Eye (tissue), 1 donor: Measurements from ENCODE around the gene TRIM38.
"Not testable (repeated sequence)": the region's sequence is repeated elsewhere in the genome, so short reads cannot be mapped to it uniquely, and the experiment has no call there.

ENCODE experiments used
- DNase-seq: peaks from one replicate; pipeline ENCODE4 v3.0.0-alpha.2; 2015

The TRIM38 gene

DNA sequence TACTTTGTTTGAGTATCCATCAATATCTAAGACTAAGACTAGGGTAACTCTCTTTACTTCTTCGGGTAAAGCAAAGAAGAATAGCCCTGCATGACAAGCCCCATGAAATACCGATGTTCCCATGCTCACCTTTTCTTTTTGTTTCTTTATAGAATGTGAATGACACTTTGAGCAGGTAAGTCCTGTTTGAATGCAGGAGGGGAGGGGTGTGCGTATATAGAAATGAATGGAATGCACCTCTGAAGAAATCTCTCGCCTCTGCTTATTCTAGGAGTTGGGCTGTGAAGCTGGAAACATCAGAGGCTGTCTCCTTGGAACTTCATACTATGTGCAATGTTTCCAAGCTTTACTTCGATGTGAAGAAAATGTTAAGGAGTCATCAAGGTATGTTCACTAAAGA lies 10.3 kb downstream of the TRIM38 start:
- no peak for DNase-seq

GRCh38 chr6:25973923-25974555 lies 11.4 kb downstream of the TRIM38 start:
- no peak for DNase-seq

DNA sequence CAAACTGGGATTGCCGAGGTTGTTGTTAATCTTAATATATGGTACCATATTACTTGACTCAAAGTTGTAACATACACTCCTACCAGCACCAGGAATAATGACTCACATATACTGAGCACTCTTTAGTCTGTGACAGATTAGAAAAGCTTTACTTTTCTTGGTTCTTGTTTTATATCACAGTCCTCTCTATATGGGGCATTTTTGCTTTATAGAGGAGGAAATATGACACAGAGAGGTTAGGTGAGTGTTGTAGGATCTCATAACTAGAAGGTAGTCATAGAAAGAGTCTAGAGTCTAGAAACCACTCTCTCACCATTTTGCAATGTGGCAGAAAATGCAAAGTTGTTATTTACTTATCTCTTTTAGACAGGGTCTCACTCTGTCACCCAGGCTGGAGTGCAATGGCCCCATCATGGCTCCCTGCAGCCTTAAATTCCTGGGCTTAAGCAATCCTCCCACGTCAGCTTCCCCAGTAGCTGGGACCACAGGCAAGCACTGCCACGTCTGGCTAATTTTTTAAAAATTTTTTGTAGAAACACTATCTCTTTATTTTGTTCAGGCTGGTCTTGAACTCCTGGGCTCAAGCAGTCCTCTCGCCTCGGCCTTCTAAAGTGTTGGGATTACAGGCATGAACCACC lies 13.4 kb downstream of the TRIM38 start:
- DNase-seq = no peak

DNA sequence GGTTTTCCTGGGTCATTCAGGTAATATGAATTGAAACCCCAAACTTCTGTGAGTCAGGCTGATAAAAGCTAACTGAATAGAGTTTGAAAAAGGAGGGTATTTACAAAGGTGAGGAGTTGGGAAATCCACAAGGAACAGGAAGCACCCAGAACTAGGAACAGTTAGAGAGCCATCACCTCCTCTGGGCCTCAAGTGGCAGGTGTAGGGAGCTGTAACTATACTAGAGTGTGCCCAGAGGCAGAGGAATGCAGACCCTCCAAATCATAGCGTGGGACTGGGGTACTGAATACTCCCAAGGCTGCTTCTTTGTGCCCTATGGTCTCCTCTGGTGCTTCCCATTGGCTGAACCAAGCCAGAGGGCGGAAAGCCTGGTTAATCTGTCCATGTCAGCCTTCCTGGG lies 18.3 kb downstream of the TRIM38 start:
- no peak for DNase-seq

DNA sequence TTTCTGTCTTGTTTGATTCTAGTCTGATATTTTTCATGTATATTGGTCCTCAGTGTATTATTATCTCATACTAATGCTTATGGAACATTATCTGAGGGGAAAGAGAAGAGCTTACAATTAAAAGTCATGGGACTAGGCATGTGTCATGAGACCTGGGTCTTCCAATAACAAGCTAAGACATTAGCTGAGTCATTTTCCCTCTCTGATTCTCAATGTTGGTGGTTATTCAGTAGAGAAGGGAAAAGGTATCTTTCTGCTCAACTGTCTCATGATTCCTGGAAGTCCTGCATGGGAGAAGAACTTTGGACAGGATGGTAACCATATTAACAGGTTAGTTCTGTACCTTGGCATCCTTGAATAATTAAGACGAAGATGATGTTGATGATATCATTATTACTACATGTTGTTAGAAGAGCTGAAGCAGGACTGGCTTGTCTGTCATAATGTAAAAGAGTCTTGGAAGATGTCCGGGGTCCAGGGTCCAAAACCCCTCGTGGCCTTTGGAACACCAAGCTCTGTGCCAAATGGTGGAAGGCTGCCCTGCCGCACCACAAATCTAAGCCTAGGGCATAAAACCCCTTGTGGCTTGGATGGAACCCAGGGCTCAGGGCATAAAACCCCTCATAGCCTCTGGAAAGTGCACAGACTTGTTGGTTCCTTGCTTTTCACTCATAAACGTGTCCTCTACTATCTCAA lies 19.1 kb downstream of the TRIM38 start:
- no peak for DNase-seq

DNA sequence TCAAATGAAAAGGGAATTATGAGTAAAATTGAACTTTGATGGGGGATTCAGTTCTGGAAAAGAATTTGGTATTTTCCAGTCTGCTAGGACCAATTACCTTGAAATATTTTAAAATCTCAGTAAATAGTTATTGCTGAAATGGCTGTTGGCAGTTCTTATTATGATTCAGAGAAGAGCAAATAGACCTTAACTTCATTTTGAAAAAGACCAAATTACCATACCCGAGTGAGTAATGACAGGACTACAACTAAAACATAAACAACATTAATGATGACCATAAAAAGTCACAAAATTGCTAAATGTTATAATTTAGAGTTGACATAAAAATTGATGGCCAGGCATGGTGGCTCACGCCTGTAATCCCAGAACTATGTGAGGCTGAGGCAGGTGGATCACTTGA lies 21.7 kb downstream of the TRIM38 start:
- no peak for DNase-seq

DNA sequence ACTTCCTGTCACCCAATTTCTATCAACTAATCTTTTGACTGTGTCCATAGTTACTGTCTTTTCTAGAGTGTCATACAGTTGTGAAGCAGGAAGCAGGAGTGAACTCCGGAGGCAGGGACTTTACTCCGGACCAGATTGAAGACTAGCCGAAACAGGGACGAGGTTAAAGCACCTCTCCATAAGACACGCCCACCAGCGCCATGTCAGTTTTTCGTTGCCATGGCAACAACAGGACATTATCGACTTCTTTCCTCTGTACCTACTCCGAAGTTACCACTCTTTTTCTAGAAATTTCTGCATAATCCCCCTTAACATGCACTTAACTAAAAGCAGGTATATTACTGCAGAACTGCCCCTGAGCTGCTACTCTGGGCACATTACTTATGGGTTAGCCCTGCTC lies 25.2 kb downstream of the TRIM38 start:
- no peak for DNase-seq

GRCh38 chr6:25990172-25990873 lies 27.7 kb downstream of the TRIM38 start:
- DNase-seq = no peak

DNA sequence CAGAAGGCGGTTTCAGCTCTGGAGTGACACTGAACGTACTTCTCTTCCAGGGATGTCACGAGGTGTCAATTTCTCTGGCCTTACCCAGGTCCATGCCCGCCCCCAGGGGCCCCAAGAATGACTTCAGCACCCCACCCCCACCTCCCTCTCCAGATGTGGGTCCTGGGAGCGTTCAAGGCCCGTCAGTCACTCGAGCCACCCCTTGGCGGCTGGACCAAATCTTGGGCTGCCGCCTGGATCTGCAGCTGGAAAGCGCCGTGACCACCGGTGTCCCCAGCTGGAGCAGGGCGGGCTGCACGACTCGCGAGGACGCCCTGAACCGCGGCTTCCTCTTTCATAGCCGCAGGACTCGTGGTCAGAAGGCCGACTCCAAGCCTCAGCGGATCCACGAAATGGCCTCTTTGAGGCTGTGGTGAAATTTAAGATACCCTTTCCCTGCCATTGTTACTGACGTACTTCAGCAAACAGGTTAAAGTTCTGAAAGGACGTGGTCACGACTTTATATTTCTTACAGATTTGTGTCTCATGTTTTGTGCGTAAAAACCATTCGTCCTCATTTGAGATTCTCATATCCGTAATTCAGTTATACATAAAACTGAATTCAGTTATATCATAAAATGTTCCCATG lies 29.3 kb downstream of the TRIM38 start:
- peak; percentile 92 for DNase-seq

DNA sequence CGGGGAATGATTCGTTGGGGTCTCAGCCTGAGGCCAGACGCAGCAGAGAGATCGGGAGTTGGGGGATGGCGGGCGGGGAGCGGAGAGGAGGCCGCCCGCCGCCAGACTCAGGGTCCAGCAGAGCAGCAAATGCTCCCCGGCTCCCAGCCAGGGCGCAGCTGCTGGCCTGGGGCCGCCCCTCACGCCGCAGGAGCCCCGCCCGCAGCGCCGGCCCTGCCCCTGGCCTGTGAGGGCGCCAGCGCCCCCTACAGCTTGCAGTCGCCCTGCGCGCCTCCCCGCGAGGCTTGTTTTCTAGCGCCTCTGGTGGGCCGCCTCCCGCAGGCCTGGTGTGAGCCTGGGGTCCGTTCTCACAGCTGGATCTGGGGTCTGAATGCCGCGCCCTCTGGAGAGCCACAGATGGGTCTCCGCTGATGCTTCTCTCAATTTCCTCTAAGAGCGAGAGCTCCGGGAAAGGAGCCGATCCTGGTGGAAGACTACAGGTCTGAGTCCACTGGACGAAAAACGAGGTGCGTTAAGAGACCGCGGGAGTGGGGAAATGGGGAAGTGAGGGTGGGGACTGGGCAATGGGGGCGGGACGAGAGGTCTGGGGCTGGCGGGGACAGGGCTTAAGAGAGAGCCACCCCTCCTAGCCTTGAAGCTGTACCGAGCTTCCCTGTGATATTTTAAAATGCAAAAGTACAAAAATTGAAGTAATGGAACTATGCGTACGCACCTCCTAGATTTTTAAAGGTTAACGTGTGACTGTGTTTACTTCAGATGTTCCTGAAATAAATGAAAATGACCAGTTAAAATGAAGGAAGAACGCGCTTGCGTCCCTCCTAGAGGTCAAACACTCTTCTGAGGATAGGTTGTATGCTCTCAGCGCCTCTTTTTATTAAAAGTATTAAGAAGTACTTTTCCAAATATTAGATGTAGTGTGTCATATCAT lies 30.1 kb downstream of the TRIM38 start:
- DNase-seq = peak; percentile 98

DNA sequence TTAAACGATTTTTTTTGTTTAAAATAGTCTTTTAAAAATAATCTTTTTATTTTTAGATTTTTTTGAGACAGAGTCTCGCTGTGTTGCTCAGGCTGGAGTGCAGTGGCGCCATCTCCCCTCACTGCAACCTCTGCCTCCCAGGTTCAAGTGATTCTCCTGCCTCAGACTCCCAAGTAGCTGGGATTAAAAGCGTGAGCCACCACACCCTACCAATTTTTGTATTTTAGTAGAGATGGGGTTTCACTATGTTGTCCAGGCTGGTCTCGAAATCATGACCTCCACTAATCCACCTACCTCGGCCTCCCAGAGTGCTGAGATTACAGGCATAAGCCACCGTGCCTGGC lies 30.7 kb downstream of the TRIM38 start:
- not testable (repeated sequence) for DNase-seq

GRCh38 chr6:25995507-25995906 lies 32.9 kb downstream of the TRIM38 start:
- no peak for DNase-seq

DNA sequence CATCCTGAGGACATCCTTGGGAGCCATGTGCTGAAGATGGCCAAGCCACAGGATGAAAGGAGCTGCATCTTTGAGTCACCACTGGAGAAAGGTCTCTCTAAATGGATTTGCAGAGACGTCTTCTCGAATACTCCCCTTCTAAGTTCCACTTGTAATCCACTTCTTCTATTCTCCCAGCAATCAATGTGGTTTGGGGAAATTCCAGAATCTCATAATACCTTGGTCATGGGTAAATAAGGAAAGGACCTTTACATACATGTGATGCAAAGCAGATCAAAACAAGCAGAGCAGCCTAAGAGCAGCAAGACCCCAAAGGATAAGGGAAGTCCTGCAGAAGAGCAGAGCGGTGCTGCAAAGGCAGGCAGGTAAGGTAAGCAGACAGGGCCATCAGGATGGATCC lies 35.3 kb downstream of the TRIM38 start:
- no peak for DNase-seq

DNA sequence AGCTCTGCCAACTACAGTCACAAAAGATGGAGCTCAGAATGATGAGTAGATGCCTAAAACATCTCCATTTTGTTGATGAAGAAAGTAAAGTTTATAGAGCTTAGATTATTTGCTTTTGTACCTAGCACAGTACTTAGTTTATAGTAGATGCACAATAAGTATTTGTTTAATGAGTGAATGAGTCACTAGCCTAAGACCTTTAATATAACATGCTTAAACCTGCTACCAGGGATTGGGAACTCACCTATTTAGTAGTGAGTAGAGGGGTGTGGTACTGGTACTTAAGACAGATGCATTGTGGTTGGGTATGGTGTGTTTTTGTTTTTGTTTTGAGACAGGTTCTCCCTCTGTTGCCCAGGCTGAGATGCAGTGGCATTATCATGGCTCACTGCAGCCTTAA lies 35.8 kb downstream of the TRIM38 start:
- no peak for DNase-seq

DNA sequence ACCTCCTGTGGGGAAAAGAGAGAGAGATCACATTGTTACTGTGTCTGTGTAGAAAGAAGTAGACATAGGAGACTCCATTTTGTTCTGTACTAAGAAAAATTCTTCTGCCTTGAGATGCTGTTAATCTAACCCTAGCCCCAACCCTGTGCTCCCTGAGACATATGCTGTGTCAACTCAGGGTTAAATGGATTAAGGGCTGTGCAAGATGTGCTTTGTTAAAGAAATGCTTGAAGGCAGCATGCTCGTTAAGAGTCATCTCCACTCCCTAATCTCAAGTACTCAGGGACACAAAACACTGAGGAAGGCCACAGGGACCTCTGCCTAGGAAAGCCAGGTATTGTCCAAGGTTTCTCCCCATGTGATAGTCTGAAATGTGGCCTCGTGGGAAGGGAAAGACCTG lies 36.6 kb downstream of the TRIM38 start:
- DNase-seq = not testable (repeated sequence)

DNA sequence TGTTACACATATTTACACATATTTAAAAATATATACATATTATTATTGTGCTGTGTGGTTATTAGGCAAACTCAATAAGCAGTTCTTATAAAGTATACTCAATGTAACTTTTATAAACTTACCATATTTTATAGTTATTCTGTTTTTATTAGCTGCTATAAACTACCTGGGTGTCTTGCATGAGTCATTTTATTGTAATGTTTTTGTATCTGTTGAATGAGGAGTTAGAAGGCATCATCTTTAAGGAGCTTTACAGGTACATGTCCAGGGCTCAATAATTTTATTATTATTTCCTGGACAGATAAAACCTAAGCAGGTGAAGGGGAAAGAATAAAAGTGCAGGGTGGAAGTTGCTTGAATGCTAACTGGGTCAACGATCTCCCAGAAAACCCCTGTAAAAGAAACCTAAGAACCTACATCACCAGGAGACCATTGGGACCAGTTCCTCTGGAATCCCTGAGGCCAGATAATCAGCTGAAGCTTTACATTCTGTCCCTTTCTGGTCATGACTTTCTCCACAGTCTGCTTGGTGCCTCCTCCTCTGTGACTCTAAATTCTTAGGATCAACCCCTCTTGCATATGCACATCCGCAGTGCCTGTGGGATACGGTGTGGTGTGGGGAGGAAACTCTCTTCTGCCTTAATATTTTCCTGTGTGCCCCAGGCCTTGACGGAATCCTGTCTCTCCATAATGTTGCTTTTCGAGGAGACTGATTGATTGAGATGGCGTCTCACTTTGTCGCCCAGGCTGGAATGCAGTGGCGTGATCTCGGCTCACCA lies 38.0 kb downstream of the TRIM38 start:
- DNase-seq = no peak

GRCh38 chr6:26003102-26003694 lies 40.6 kb downstream of the TRIM38 start:
- DNase-seq = peak; percentile 81

DNA sequence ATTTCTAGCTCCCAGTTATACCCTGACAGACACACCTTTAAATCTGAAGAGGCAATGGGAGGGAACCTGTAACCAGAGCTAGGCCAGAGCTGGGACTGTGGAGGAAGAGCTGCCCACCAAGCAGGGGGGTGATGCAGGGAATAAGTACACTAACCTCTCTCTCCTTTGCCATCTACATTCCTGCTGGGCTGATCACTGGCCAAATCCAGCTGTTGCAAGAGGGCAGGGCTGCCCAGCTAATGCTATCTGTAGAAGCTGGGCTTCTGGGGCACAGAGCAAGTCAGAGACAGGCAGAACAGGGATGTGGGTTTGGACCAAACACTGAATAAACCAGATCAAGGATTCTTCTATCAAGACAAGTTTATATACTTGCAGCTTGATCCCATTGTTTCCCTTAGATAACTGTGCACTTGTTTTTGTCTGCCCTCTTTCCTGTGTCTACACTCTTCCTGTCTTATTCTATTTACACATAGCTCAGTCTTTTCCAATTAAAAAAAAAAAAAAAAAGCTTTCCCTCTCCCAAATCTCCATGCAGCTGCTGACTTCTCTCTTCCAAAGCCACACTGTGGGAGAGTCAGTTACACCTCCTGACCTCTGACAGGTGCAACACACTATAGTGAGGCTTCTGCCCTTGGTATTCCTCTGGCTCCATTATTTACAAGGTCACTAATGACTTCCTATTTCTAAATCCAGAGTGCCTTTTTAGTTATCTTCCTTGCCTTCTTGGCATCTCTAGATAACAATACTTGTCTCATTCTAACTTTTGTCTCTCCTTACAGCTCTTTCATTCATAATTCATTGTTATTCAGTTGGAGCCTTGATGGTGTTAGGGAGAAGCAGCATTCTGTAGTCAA lies 43.7 kb downstream of the TRIM38 start:
- no peak for DNase-seq

- not testable (repeated sequence) for DNase-seq
Observed at GRCh38 chr6:26006940-26007305, 44.3 kb downstream of the TRIM38 start.

- DNase-seq = no peak
Observed at GRCh38 chr6:26008470-26008869, 45.9 kb downstream of the TRIM38 start.
